GM19395 (cell line): Measurements from ENCODE around the gene JOSD2.
"Not testable (repeated sequence)": the region's sequence is repeated elsewhere in the genome, so short reads cannot be mapped to it uniquely, and the experiment has no call there.

ENCODE experiments used
- ATAC-seq: cut with Tn5 transposase; IDR thresholded peaks from one replicate; pipeline ENCODE4 v1.9.1; 2021; ENCODE audit warnings: mild to moderate bottlenecking, moderate library complexity; ENCODE audit not compliant: unreplicated experiment

The JOSD2 gene

GRCh38 chr19:50547385-50548190 lies 36.6 kb upstream of the JOSD2 start:
- no peak for ATAC-seq

GRCh38 chr19:50546527-50547221 lies 35.7 kb upstream of the JOSD2 start:
- no peak for ATAC-seq

- ATAC-seq = no peak
Observed at GRCh38 chr19:50542943-50543342, 32.0 kb upstream of the JOSD2 start.

GRCh38 chr19:50537769-50538230 lies 26.8 kb upstream of the JOSD2 start:
- no peak for ATAC-seq

- no peak for ATAC-seq
Observed at GRCh38 chr19:50537306-50537685, 26.3 kb upstream of the JOSD2 start.

GRCh38 chr19:50536662-50537305 lies 25.8 kb upstream of the JOSD2 start:
- no peak for ATAC-seq

- ATAC-seq = no peak
Observed at GRCh38 chr19:50535672-50536187, 24.7 kb upstream of the JOSD2 start.

GRCh38 chr19:50534478-50534877 lies 23.5 kb upstream of the JOSD2 start:
- ATAC-seq = no peak

- ATAC-seq = no peak
Observed at GRCh38 chr19:50532952-50533351, 22.0 kb upstream of the JOSD2 start.

GRCh38 chr19:50531171-50531612 lies 20.2 kb upstream of the JOSD2 start:
- ATAC-seq = no peak

- ATAC-seq = not testable (repeated sequence)
Observed at GRCh38 chr19:50528052-50528451, 17.1 kb upstream of the JOSD2 start.

GRCh38 chr19:50522881-50523280 lies 11.9 kb upstream of the JOSD2 start:
- ATAC-seq = no peak

GRCh38 chr19:50520822-50521465 lies 10.0 kb upstream of the JOSD2 start:
- ATAC-seq = no peak

GRCh38 chr19:50519006-50519575 lies 8.1 kb upstream of the JOSD2 start:
- ATAC-seq = no peak

- no peak for ATAC-seq
Observed at GRCh38 chr19:50518091-50519005, 7.4 kb upstream of the JOSD2 start.

GRCh38 chr19:50517704-50518075 lies 6.7 kb upstream of the JOSD2 start:
- no peak for ATAC-seq

GRCh38 chr19:50516964-50517703 lies 6.1 kb upstream of the JOSD2 start:
- no peak for ATAC-seq

GRCh38 chr19:50516456-50516855 lies 5.5 kb upstream of the JOSD2 start:
- ATAC-seq = no peak

GRCh38 chr19:50515168-50515561 lies 4.2 kb upstream of the JOSD2 start:
- ATAC-seq = no peak
